WTC11 (cell line): ENCODE measurements around the gene CTDSPL2. TPM values are rescaled to one million over a fixed set of nuclear protein-coding genes. Genes with fewer than 3 reads are reported as not detected.

ENCODE experiments used
- ATAC-seq: fragments of 200-7000 bp; cut with Tn5 transposase; 2 replicates; pipeline ENCODE4 v1.10.0; 2021; ENCODE audit warnings: mild to moderate bottlenecking, moderate library complexity
- CTCF ChIA-PET: fragments of 300-600 bp; sonication (Branson Sonifier 250); formaldehyde crosslinking; loops from one replicate; lab custom pipeline; 2021; ENCODE audit warnings: antibody characterized with exemption; lab: Charles Lee
- POLR2A ChIA-PET: fragments of 350-600 bp; sonication (Branson Sonifier 250); formaldehyde crosslinking; loops from one replicate; lab custom pipeline; 2021; ENCODE audit warnings: antibody characterized with exemption; lab: Charles Lee
- DNase-seq: peaks from one replicate; pipeline ENCODE4 v3.0.0; 2021; ENCODE audit warnings: low spot score
- H3K27ac Mint-ChIP-seq: 2 replicates; pipeline ENCODE4 v1.8.0; 2021; ENCODE audit warnings: mixed read lengths
- H3K27me3 Mint-ChIP-seq: 2 replicates; pipeline ENCODE4 v1.8.0; 2021; ENCODE audit warnings: low read depth, mild to moderate bottlenecking, moderate library complexity, mixed read lengths
- H3K36me3 Mint-ChIP-seq: 2 replicates; pipeline ENCODE4 v1.8.0; 2021; ENCODE audit warnings: mixed read lengths
- H3K4me1 Mint-ChIP-seq: 2 replicates; pipeline ENCODE4 v1.8.0; 2022; ENCODE audit warnings: mixed read lengths
- H3K4me3 Mint-ChIP-seq: 2 replicates; pipeline ENCODE4 v1.8.0; 2021; ENCODE audit warnings: mild to moderate bottlenecking, moderate library complexity, mixed read lengths
- H3K9me3 Mint-ChIP-seq: 2 replicates; pipeline ENCODE4 v1.8.0; 2021; ENCODE audit warnings: mixed read lengths
- AR ChIP-seq: fragments of 250-450 bp; sonication (Bioruptor Pico); IDR thresholded peaks from 2 replicates; pipeline ENCODE4 v1.9.0; 2021; ENCODE audit warnings: mild to moderate bottlenecking
- ARID4B ChIP-seq: sonication (generic); formaldehyde crosslinking; IDR thresholded peaks from 2 replicates; pipeline ENCODE4 v1.8.0; 2023; ENCODE audit warnings: missing genetic modification reagents, mild to moderate bottlenecking, borderline replicate concordance
- ATF3 ChIP-seq: sonication (generic); formaldehyde crosslinking; conservative IDR thresholded peaks from 2 replicates; pipeline ENCODE4 v1.8.1; 2022; ENCODE audit warnings: mild to moderate bottlenecking, missing genetic modification reagents
- CBFB ChIP-seq: sonication (generic); formaldehyde crosslinking; IDR thresholded peaks from 2 replicates; pipeline ENCODE4 v1.8.1; 2022; ENCODE audit warnings: mild to moderate bottlenecking, low read depth, missing genetic modification reagents
- CREB1 ChIP-seq: sonication (generic); formaldehyde crosslinking; IDR thresholded peaks from 2 replicates; pipeline ENCODE4 v1.8.0; 2023; ENCODE audit warnings: mild to moderate bottlenecking, missing genetic modification reagents
- E2F1 ChIP-seq: sonication (generic); formaldehyde crosslinking; IDR thresholded peaks from 2 replicates; pipeline ENCODE4 v1.8.0; 2022; ENCODE audit warnings: mild to moderate bottlenecking, missing genetic modification reagents
- E2F4 ChIP-seq: sonication (generic); formaldehyde crosslinking; IDR thresholded peaks from 2 replicates; pipeline ENCODE4 v1.8.1; 2022; ENCODE audit warnings: low read depth, mild to moderate bottlenecking, moderate library complexity, missing genetic modification reagents, borderline replicate concordance
- ELF4 ChIP-seq: sonication (generic); formaldehyde crosslinking; IDR thresholded peaks from 2 replicates; pipeline ENCODE4 v1.8.1; 2022; ENCODE audit warnings: low read depth, mild to moderate bottlenecking, moderate library complexity, missing genetic modification reagents
- FOXK1 ChIP-seq: sonication (generic); formaldehyde crosslinking; IDR thresholded peaks from 2 replicates; pipeline ENCODE4 v1.8.0; 2022; ENCODE audit warnings: mild to moderate bottlenecking, moderate library complexity, missing genetic modification reagents
- FOXP1 ChIP-seq: sonication (generic); formaldehyde crosslinking; IDR thresholded peaks from 2 replicates; pipeline ENCODE4 v1.8.0; 2022; ENCODE audit warnings: missing genetic modification reagents, mild to moderate bottlenecking, moderate library complexity, borderline replicate concordance
- GTF2I ChIP-seq: fragments of 250-450 bp; sonication (Bioruptor Pico); conservative IDR thresholded peaks from 2 replicates; pipeline ENCODE4 v1.4.0; 2021; ENCODE audit warnings: mild to moderate bottlenecking
- HMGA2 ChIP-seq: fragments of 250-450 bp; sonication (Bioruptor Pico); IDR thresholded peaks from 2 replicates; pipeline ENCODE4 v1.4.0; 2021; ENCODE audit warnings: mild to moderate bottlenecking, moderate library complexity
- HMGXB4 ChIP-seq: sonication (generic); formaldehyde crosslinking; IDR thresholded peaks from 2 replicates; pipeline ENCODE4 v1.8.1; 2023; ENCODE audit warnings: mild to moderate bottlenecking, moderate library complexity, missing genetic modification reagents
- MLX ChIP-seq: sonication (generic); formaldehyde crosslinking; IDR thresholded peaks from 2 replicates; pipeline ENCODE4 v1.8.1; 2023; ENCODE audit warnings: mild to moderate bottlenecking, missing genetic modification reagents, moderate library complexity
- TEAD4 ChIP-seq: sonication (generic); formaldehyde crosslinking; IDR thresholded peaks from 2 replicates; pipeline ENCODE4 v1.8.0; 2022; ENCODE audit warnings: mild to moderate bottlenecking, missing genetic modification reagents
- USF1 ChIP-seq: sonication (generic); formaldehyde crosslinking; IDR thresholded peaks from 2 replicates; pipeline ENCODE4 v1.8.0; 2022; ENCODE audit warnings: mild to moderate bottlenecking, missing genetic modification reagents
- ZNF121 ChIP-seq: sonication (generic); formaldehyde crosslinking; IDR thresholded peaks from 2 replicates; pipeline ENCODE4 v1.8.0; 2023; ENCODE audit warnings: missing genetic modification reagents
- ZNF232 ChIP-seq: sonication (generic); formaldehyde crosslinking; IDR thresholded peaks from 2 replicates; pipeline ENCODE4 v1.8.0; 2022; ENCODE audit warnings: mild to moderate bottlenecking, missing genetic modification reagents
- ZNF512 ChIP-seq: sonication (generic); formaldehyde crosslinking; IDR thresholded peaks from 2 replicates; pipeline ENCODE4 v1.8.1; 2022; ENCODE audit warnings: missing genetic modification reagents, borderline replicate concordance
- total RNA-seq: library from RNA; stranded (reverse); gene quantifications from 3 replicates; pipeline ENCODE4 v1.2.3, GENCODE V29; 2021

Gene CTDSPL2
- total RNA-seq, 1 experiment from 2014 or later, result 65.2 TPM

- no peak for TF ChIP-seq MLX (CRISPR knock-in tag)
- no peak for TF ChIP-seq E2F4
- TF ChIP-seq HMGXB4 (CRISPR knock-in tag), result no peak
- TF ChIP-seq ATF3 (CRISPR knock-in tag), result no peak
- no peak for TF ChIP-seq HMGA2 (CRISPR knock-in tag)
- TF ChIP-seq AR (CRISPR knock-in tag), result no peak
- TF ChIP-seq ELF4, result no peak
- no peak for TF ChIP-seq CREB1 (CRISPR knock-in tag)
- TF ChIP-seq ZNF232, result no peak
- TF ChIP-seq ZNF512 (CRISPR knock-in tag), result no peak
- TF ChIP-seq, all 79 proteins: peak for 0
These were observed 11.0 kb downstream of the CTDSPL2 start (continued) for GRCh38 chr15:44438402-44438801.

- POLR2A ChIA-PET, result interaction anchor here (0.6 kb wide), 1 partner anchor 849 kb away, joined by 4 read pairs; no protein-coding TSS in a partner anchor
- H3K27ac Mint-ChIP-seq, result peak overlapping the region; percentile 96
- H3K4me1 Mint-ChIP-seq, result peaks cover 49% of the 10 kb centered on the region
- peak; percentile 91 for ATAC-seq
- CTCF ChIA-PET, result interaction anchor here (0.6 to 1.6 kb wide), 3 partner anchors 9 to 14 kb away, joined by 3 to 4 read pairs (median 3); no protein-coding TSS in a partner anchor
- H3K27me3 Mint-ChIP-seq, result no peaks in the 10 kb centered on the region
- no peak for DNase-seq
- H3K36me3 Mint-ChIP-seq, result peaks cover 15% of the 10 kb centered on the region
- H3K4me3 Mint-ChIP-seq, result peak overlapping the region; percentile 45
- H3K9me3 Mint-ChIP-seq, result peaks cover 4% of the 10 kb centered on the region
- TF ChIP-seq GTF2I (CRISPR knock-in tag) (no peak), ZNF121 (CRISPR knock-in tag) (no peak), ARID4B (CRISPR knock-in tag) (no peak), E2F1 (no peak), FOXP1 (CRISPR knock-in tag) (no peak), TEAD4 (no peak), USF1 (CRISPR knock-in tag) (no peak), CBFB (no peak), FOXK1 (no peak)
These were observed 13.7 kb downstream of the CTDSPL2 start for GRCh38 chr15:44441095-44441501.
